Natural killer cell (primary cell): ENCODE data around the gene KRTAP17-1. TPM values are rescaled to one million over a fixed set of nuclear protein-coding genes. Genes with fewer than 3 reads are reported as not detected.

Source experiments
- ATAC-seq, 3 donors: fragments of 150-1000 bp in 2 of 3; fragments of 200-7000 bp in 1 of 3; cut with Tn5 transposase; 1 replicate in 1 of 3; 2 replicates in 2 of 3; pipeline ENCODE4 v1.10.0; 2021; ENCODE audit warnings: mild to moderate bottlenecking in 2 of 3, moderate library complexity in 2 of 3
- DNase-seq, 2 donors: peaks; one replicate each; pipeline versions ENCODE4 v3.0.0 to v3.0.0-alpha.2; 2013 to 2021; ENCODE audit warnings: mixed read lengths in 1 of 2
- H3K27ac ChIP-seq: one replicate; pipeline ENCODE4 v1.5.1; 2013; ENCODE audit warnings: mild to moderate bottlenecking, low read length
- H3K27me3 ChIP-seq: one replicate; pipeline ENCODE4 v1.6.1; 2013; ENCODE audit warnings: low read length; ENCODE audit not compliant: control insufficient read depth, insufficient read depth
- H3K36me3 ChIP-seq: one replicate; pipeline ENCODE4 v1.6.1; 2013; ENCODE audit warnings: low read length; ENCODE audit not compliant: control insufficient read depth, insufficient read depth
- H3K4me1 ChIP-seq: one replicate; pipeline ENCODE4 v1.6.1; 2013; ENCODE audit warnings: low read length; ENCODE audit not compliant: control insufficient read depth, insufficient read depth
- H3K4me3 ChIP-seq: one replicate; pipeline ENCODE4 v1.5.1; 2013; ENCODE audit warnings: low read length
- H3K9me3 ChIP-seq: one replicate; pipeline ENCODE4 v1.6.1; 2013; ENCODE audit warnings: low read length; ENCODE audit not compliant: control insufficient read depth, insufficient read depth
- H3K27ac Mint-ChIP-seq, 2 donors: one replicate each; pipeline ENCODE4 v1.8.0; 2022; ENCODE audit warnings: mild to moderate bottlenecking in 2 of 2, mixed read lengths in 2 of 2, moderate library complexity in 1 of 2
- H3K27me3 Mint-ChIP-seq, 2 donors: one replicate each; pipeline ENCODE4 v1.8.0; 2022; ENCODE audit warnings: low read depth in 2 of 2, mixed read lengths in 2 of 2
- H3K36me3 Mint-ChIP-seq: one replicate; pipeline ENCODE4 v1.8.0; 2022; ENCODE audit warnings: mixed read lengths
- H3K4me1 Mint-ChIP-seq, 2 donors: one replicate each; pipeline ENCODE4 v1.8.0; 2022; ENCODE audit warnings: mixed read lengths in 2 of 2
- H3K4me3 Mint-ChIP-seq: one replicate; pipeline ENCODE4 v1.8.0; 2022; ENCODE audit warnings: mild to moderate bottlenecking, moderate library complexity, mixed read lengths
- H3K9me3 Mint-ChIP-seq, 2 donors: one replicate each; pipeline ENCODE4 v1.8.0; 2022; ENCODE audit warnings: mixed read lengths in 2 of 2
- CTCF ChIP-seq: fragments of 200-600 bp; IDR thresholded peaks from one replicate; pipeline ENCODE4 v1.8.0; 2022; ENCODE audit warnings: antibody characterized with exemption
- WGBS: methylation state at CpG from one replicate; pipeline ENCODE4 v1.1.7; 2013; ENCODE audit warnings: missing lambda C conversion rate; ENCODE audit not compliant: insufficient coverage; 5-methylcytosine and 5-hydroxymethylcytosine counted together
- intact Hi-C: fragments of 100-400 bp; cut with micrococcal nuclease; formaldehyde crosslinking; loops from one replicate; pipeline ENCODE4 v1.14.2; 2022
- total RNA-seq, 4 donors: library from RNA; stranded (reverse); fragments of 120-200 nt in 1 of 4; gene quantifications; one replicate each; pipeline versions ENCODE4 v1.2.3 to v1.2.4, GENCODE V29; 2013 to 2022

The KRTAP17-1 gene
- total RNA-seq: not detected
- total RNA-seq (2013): not detected

DNA sequence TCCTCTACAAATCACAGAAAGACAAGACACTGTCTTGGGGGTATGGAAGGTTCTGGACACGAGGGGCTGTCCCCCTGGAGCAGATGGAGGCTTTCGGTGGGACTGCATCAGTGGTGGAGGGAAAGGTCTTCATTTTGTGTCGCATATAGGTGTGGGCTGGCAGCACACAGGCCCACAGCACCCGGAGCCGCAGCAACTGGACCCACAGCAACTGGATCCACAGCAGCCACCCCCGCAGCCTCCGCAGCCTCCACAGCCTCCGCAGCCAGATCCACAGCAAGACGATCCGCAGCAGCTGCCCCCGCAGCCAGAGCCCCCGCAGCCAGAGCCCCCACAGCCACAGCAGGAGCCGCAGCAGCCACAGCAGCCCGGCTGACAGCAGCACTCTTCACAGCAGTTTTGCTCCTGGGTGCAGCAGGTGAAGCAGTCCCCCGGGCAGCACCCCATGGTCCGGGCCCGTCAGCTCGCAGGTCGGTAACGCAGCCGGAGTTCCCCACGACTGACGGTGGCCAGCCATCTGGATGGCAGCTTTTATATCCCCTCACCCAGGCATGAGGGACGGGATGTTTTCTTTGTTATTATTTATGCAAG is at the start of gene KRTAP17-1:
TSS of gene KRTAP17-1 (minus strand) at position 507 of the 591 bp plus-strand sequence. CDS start at position 447, 60 bp downstream.
- no peaks in the 10 kb centered on the region for H3K27me3 ChIP-seq
- Mint-ChIP-seq H3K9me3 (peaks cover 0 to 3% of the 10 kb centered on the region in 2 donors), H3K4me1 (peaks cover 5 to 10% of the 10 kb centered on the region in 2 donors), H3K27ac (no peak within 1 kb of the TSS), H3K4me3 (no peak within 1 kb of the TSS), H3K36me3 (no peaks in the 10 kb centered on the region), H3K27me3 (peaks cover 8 to 10% of the 10 kb centered on the region in 2 donors)
- H3K4me3 ChIP-seq: no peak within 1 kb of the TSS
- H3K27ac ChIP-seq: no peak within 1 kb of the TSS
- TF ChIP-seq CTCF: no peak
- DNase-seq: no peak
- no peaks in the 10 kb centered on the region for H3K36me3 ChIP-seq
- H3K9me3 ChIP-seq: no peaks in the 10 kb centered on the region
- peaks cover 3% of the 10 kb centered on the region for H3K4me1 ChIP-seq
- ATAC-seq: no peak
- 93% methylated on average over 24 of the region's 24 CpGs for WGBS
- intact Hi-C loops: no loop called here

DNA sequence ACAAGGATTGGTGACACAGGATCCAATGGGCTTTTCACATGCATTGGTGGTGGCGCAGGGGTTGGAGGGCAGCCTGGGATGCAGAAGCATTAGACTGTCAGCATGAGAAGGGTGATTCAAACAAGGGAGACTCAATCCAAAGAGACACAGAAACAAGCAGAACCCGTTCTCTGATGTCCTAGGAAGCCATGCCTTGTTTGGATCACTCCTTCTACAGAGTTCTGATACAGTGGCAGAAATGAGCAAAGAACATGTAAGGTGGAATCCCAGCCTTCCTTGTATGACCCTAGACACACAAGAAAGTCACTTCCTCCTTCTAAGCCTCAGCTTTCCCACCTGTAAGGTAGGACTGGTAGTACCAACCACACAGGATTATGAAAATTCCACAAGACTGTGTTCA is 48.4 kb upstream of the KRTAP17-1 start:
- Histone ChIP-seq H3K4me3 (no peak overlapping the region), H3K9me3 (no peaks in the 10 kb centered on the region), H3K36me3 (no peaks in the 10 kb centered on the region), H3K4me1 (no peaks in the 10 kb centered on the region), H3K27ac (no peak overlapping the region), H3K27me3 (no peaks in the 10 kb centered on the region)
- no peak overlapping the region for H3K4me3 Mint-ChIP-seq
- DNase-seq: no peak
- WGBS: 83% methylated on average over 2 of the region's 2 CpGs
- H3K9me3 Mint-ChIP-seq: no peaks in the 10 kb centered on the region
- TF ChIP-seq CTCF: no peak
- no peak for ATAC-seq
- H3K27me3 Mint-ChIP-seq: peaks cover 7 to 20% of the 10 kb centered on the region in 2 donors
- intact Hi-C loops: no loop called here
- no peaks in the 10 kb centered on the region for H3K4me1 Mint-ChIP-seq
- H3K36me3 Mint-ChIP-seq: no peaks in the 10 kb centered on the region
- no peak overlapping the region for H3K27ac Mint-ChIP-seq

GRCh38 chr17:41360296-41360995 is 44.9 kb upstream of the KRTAP17-1 start:
- ATAC-seq: no peak
- no peak for TF ChIP-seq CTCF
- WGBS: 86% methylated on average over 5 of the region's 5 CpGs

More at GRCh38 chr17:41360296-41360995, 44.9 kb upstream of the KRTAP17-1 start:
- no peaks in the 10 kb centered on the region for H3K27me3 ChIP-seq
- H3K36me3 ChIP-seq: no peaks in the 10 kb centered on the region
- H3K4me3 Mint-ChIP-seq: no peak overlapping the region
- H3K4me1 Mint-ChIP-seq: no peaks in the 10 kb centered on the region
- H3K9me3 Mint-ChIP-seq: no peaks in the 10 kb centered on the region
- DNase-seq: no peak
- peaks cover 0 to 31% of the 10 kb centered on the region in 2 donors for H3K27me3 Mint-ChIP-seq
- intact Hi-C loops: no loop called here
- H3K9me3 ChIP-seq: no peaks in the 10 kb centered on the region
- no peak overlapping the region for H3K4me3 ChIP-seq
- H3K4me1 ChIP-seq: no peaks in the 10 kb centered on the region
- H3K36me3 Mint-ChIP-seq: no peaks in the 10 kb centered on the region
- H3K27ac ChIP-seq: no peak overlapping the region
- H3K27ac Mint-ChIP-seq: no peak overlapping the region
